HepG2 (cell line): ENCODE measurements around the gene STOML2. TPM values are rescaled to one million over a fixed set of nuclear protein-coding genes. Genes with fewer than 3 reads are reported as not detected.
A peak's percentile ranks its signal among the peaks of the same experiment; 100 is the strongest.

Experiments used
- ARID5B ChIP-seq: IDR thresholded peaks from 2 replicates; pipeline ENCODE4 v1.4.0; 2020; ENCODE audit warnings: mild to moderate bottlenecking, missing genetic modification reagents
- EZH2 ChIP-seq: conservative IDR thresholded peaks from 2 replicates; pipeline ENCODE4 v1.6.1; 2012; ENCODE audit warnings: mild to moderate bottlenecking, low read depth, low read length, moderate library complexity
- HHEX ChIP-seq: IDR thresholded peaks from 2 replicates; pipeline ENCODE4 v1.6.1; 2016; ENCODE audit warnings: control low read depth
- NR2F6 ChIP-seq, 2 experiments: IDR thresholded peaks; 2 replicates each; pipeline ENCODE4 v1.6.1; 2016; ENCODE audit warnings: antibody characterized with exemption in 1 of 2, mild to moderate bottlenecking in 1 of 2
- PLSCR1 ChIP-seq: sonication (generic); formaldehyde crosslinking; IDR thresholded peaks from 2 replicates; pipeline ENCODE4 v1.5.0; 2020; ENCODE audit warnings: missing genetic modification reagents, mild to moderate bottlenecking, borderline replicate concordance
- POGK ChIP-seq: sonication (generic); formaldehyde crosslinking; conservative IDR thresholded peaks from 2 replicates; pipeline ENCODE4 v1.8.0; 2022; ENCODE audit warnings: mild to moderate bottlenecking, moderate library complexity, missing genetic modification reagents
- RFX5 ChIP-seq: IDR thresholded peaks from 2 replicates; pipeline ENCODE4 v1.6.1; 2011; ENCODE audit warnings: low read depth, low read length, improper control_type of control experiment
- SETDB1 ChIP-seq: sonication (generic); formaldehyde crosslinking; IDR thresholded peaks from 2 replicates; pipeline ENCODE4 v1.5.1; 2020; ENCODE audit warnings: missing genetic modification reagents, mild to moderate bottlenecking, borderline replicate concordance
- SP1 ChIP-seq, 2 experiments: fragments of 450-650 bp in 1 of 2; sonication (generic) in 1 of 2; formaldehyde crosslinking in 1 of 2; IDR thresholded peaks; 2 replicates each; pipeline versions ENCODE4 v1.4.0 to v1.6.1; 2016 to 2020; ENCODE audit warnings: missing genetic modification reagents in 1 of 2
- TFAP4 ChIP-seq: sonication (generic); IDR thresholded peaks from 2 replicates; pipeline ENCODE4 v1.6.1; 2016; ENCODE audit warnings: low read depth, borderline replicate concordance
- ZBTB3 ChIP-seq: sonication (generic); formaldehyde crosslinking; IDR thresholded peaks from 2 replicates; pipeline ENCODE4 v1.4.0; 2020; ENCODE audit warnings: low read depth, mild to moderate bottlenecking, moderate library complexity, missing genetic modification reagents, borderline replicate concordance
- ZFP91 ChIP-seq: sonication (generic); formaldehyde crosslinking; IDR thresholded peaks from 2 replicates; pipeline ENCODE4 v1.9.0; 2022; ENCODE audit warnings: missing genetic modification reagents, mild to moderate bottlenecking, borderline replicate concordance
- ZGPAT ChIP-seq: IDR thresholded peaks from 2 replicates; pipeline ENCODE4 v1.6.1; 2016; ENCODE audit warnings: mild to moderate bottlenecking
- ZNF124 ChIP-seq: sonication (generic); formaldehyde crosslinking; IDR thresholded peaks from 2 replicates; pipeline ENCODE4 v1.4.0; 2020; ENCODE audit warnings: missing genetic modification reagents
- ZNF562 ChIP-seq: sonication (generic); formaldehyde crosslinking; IDR thresholded peaks from 2 replicates; pipeline ENCODE4 v1.8.0; 2022; ENCODE audit warnings: missing genetic modification reagents, borderline replicate concordance
- ZNF768 ChIP-seq: sonication (generic); formaldehyde crosslinking; IDR thresholded peaks from 2 replicates; pipeline ENCODE4 v1.4.0; 2020; ENCODE audit warnings: missing genetic modification reagents
- polyA plus RNA-seq, 8 experiments: library from polyadenylated mRNA; depleted of rRNA in 3 of 8; stranded (reverse) in 7 of 8; unstranded in 1 of 8; fragments of >200 nt; fragmentation: Illumina TruSeq in 4 of 8; extraction: Trizol in 4 of 8; gene quantifications; 2 replicates each; pipeline versions ENCODE4 v1.2.1 to v1.2.3, GENCODE V29; 2011 to 2016; ENCODE audit warnings: low read depth in 4 of 8, missing spikeins in 1 of 8, mixed read lengths in 1 of 8; ENCODE audit not compliant: insufficient read depth in 1 of 8
- total RNA-seq, 5 experiments: library from RNA; depleted of rRNA; stranded (reverse); fragments of >200 nt; fragmentation: Illumina TruSeq; extraction: Trizol; gene quantifications; 2 replicates each; pipeline ENCODE4 v1.2.3, GENCODE V29; 2016; ENCODE audit warnings: low read depth in 1 of 5

STOML2 gene
- total and polyA plus RNA-seq, 2 of the 13 experiments (the other 11 are each of a cell fraction or from before 2014, with no cell fraction given): 245 to 250 TPM

GRCh38 chr9:35111001-35111933, 8.3 kb upstream of the STOML2 start (continued):
- TF ChIP-seq ZNF768 (CRISPR knock-in tag) (peak; percentile 84; the same call in 1 of the 2 replicates), SETDB1 (CRISPR knock-in tag) (no peak), ZNF562 (CRISPR knock-in tag) (no peak), PLSCR1 (CRISPR knock-in tag) (no peak), TFAP4 (peak; percentile 93), HHEX (CRISPR knock-in tag) (no peak), ARID5B (0 out of 2 replicates have a peak, but pooled peaks have one; percentile 2), ZGPAT (no peak), EZH2 (no peak), ZFP91 (CRISPR knock-in tag) (peak; percentile 51; the same call in 1 of the 2 replicates), SP1 (IDR thresholded peaks at IDR 0.05) (no peak), SP1 (CRISPR knock-in tag; IDR thresholded peaks at IDR 0.05) (peak; percentile 93), ZBTB3 (no peak), NR2F6 (IDR thresholded peaks at IDR 0.05) (no peak), NR2F6 (CRISPR knock-in tag; IDR thresholded peaks at IDR 0.05) (no peak), RFX5 (0 out of 2 replicates have a peak, but pooled peaks have one; percentile 30), ZNF124 (CRISPR knock-in tag) (no peak), POGK (0 out of 2 replicates have a peak, but pooled peaks have one; percentile 48)
